Stimulated activated CD8-positive, alpha-beta memory T cell treated with anti-CD3 and anti-CD28 coated beads, Interleukin-12 subunit alpha, Interleukin-12 subunit beta, amount 100 ng/mL, for 4 hours (primary cell): Measurements from ENCODE around the gene ANKLE2.
"Not testable (repeated sequence)": the region's sequence is repeated elsewhere in the genome, so short reads cannot be mapped to it uniquely, and the experiment has no call there.

ENCODE experiments used
- DNase-seq: peaks from one replicate; pipeline ENCODE4 v3.0.0-alpha.2; 2020; ENCODE audit warnings: low read depth

ANKLE2 gene

DNA sequence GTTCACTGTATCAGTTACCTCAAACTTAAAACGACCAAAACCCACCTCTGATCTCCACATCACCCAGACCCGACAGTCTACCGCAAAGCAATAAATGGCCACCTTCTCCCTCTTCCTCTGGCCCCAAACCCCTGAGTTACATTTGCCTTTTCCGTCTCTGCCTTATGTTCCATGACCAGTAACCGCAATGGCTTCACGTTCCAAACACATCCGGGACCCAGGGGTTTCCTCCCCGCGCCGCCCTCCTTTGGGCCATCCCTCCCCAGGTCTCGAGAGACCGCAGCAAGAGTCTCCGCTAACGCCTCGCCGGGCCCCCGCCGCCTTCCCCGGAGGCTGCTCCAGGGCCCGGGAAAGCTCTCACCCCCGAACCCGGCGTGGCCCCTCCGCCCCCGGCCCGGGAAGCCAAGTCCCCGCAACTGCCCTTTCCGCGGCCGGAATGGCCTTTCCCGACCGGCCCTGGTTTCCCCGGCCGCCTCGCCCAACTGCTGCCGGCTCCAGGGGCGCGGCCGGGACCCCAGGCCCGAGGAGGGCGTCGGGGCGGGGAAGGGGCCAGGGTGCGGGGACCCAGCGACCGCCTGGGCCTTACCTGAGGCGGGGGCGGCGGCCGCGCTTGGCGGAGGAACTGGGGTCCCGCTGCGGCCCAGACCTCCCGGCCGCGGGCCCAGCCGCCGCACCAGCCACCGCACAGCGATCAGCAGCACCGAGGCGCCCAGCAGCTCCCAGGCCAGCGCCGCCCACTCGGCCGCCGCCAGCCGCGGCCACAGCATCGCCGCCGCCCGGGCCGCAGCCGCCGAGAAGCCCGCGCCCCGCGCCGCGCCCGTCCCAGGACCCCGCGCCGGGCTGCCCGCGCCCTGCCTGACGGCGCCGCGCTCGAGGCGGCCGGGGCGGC lies at the start of gene ANKLE2:
TSS of gene ANKLE2 (minus strand) at position 801 of the 889 bp plus-strand sequence. CDS start at position 767, 34 bp downstream.
- peak; percentile 43 for DNase-seq

DNA sequence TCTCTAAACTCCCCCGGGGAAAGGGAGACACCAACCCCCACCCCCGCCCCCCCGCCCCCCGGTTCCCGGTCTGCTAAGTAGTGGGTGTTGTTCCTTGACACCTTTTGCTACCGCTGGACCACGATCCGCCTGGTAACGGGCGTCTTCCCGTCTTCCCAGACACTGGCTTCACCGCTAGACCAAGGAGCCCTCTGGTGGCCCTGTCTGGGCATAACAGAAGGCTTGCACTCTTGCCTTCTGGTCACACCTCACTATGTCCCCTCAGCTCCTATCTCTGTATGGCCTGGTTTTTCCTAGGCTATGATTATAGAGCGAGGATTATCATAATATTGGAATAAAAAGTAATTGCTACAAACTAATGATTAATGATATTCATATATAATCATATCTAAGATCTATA lies 47.8 kb upstream of the ANKLE2 start:
- not testable (repeated sequence) for DNase-seq

DNA sequence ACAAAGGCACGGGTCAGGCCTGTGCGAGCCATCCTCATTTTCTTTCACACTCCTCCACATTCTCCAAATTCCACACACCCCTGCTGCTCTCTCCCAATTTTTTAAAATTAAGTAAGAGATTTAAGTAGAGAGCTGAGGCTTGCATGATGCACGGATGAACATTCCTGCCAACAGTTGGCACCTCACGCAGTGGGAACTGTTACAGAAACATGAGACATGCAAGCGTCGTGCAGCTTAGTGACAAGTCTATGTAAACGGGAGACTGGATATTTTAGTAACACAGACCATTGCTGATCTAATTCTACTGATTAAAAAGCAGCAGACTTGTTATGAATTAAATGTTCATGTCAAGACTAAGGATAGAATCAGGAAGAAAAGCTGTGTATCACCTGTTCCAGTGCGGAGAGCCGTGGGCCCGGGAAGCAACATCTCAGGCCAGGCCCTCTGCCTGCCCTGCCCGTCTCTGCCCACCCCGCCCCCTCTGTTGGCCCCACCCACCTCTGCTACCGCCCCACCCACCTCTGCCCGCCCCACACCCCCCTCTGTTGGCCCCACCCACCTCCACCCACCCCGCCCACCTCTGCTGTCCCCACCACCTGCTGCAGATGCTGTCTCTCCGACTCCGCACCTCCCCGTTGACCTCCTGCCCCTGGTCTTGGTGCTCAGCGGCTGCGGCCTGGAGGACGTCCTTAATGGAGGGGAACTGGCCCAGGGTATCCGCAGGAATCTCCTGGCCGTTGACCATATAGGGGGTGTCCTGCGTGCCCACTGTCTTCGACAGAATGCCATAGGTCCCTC lies 45.9 kb upstream of the ANKLE2 start:
- DNase-seq = no peak

DNA sequence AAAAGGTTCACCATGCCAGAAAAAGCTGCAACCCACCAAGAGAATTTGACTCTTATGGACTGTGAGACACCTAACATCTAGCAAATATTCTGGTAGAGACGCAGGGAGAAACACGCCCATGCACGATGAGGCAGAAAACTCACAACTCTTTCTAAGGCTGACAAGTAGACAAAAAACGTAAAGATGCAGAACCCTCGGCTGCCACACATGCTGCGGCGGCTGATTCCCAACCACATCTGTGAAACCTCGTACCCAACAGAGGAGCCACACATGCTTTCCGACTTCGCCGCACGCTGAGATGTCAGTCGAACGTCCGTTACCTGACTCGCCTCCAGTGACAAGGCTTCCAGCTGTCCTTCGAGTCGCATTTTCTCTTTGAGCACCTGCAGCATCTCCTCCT lies 45.2 kb upstream of the ANKLE2 start:
- DNase-seq = no peak

DNA sequence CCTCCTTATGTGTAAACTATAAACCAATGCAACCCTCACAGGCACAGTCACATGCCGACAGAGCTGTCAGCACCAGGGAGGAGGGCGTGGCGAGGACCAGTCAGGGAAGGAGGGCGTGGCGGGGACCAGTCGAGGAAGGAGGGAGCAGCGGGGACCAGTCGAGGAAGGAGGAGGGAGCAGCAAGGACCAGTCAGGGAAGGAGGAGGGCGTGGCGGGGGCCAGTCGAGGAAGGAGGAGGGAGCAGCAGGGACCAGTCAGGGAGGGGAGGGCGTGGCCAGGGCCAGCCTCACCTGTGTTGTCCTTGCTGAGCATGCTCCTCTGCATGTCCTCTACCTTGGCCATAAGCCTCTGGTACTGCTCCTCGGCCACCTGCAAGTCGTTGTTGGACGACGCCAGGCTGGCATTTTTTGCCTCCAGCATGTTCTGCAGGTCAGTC lies 42.8 kb upstream of the ANKLE2 start:
- DNase-seq = no peak

DNA sequence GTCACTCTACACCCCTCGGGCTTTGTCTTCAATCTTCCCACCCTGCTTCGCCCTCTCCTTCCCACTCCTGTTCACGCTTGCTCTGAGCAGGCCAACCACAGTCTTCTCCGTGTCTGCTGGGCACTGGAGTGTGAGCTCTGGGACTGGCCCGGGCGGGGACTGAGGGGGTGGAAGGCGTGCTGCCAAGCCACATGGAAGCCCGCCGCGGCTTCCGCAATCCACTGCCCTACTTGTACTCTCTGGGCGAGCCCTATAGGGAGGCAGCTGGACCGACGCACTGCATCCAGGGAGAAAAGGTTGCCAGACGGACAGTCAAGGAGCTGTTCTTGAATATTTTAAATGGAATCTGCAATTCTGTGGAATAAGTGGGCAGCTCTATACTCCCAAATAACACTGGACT lies 42.3 kb upstream of the ANKLE2 start:
- no peak for DNase-seq

DNA sequence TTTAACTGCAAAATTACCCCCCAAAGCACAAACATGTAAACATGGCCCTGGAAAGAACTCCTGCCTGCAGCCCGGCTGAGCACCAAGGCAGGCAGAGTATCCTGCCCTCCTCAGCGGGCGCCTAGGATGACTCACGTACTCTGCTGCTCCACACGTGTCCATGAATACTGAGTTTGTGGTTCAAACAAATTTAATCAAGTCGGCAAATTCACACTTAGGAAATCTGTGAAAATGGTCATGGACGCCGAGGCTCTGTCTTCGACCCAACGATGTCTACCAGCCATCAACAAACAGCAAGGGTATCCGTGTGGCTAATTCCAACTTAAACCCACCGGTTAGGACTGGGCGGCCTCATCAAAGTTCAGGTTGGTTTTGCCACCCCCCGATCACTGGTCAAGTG lies 41.5 kb upstream of the ANKLE2 start:
- no peak for DNase-seq

DNA sequence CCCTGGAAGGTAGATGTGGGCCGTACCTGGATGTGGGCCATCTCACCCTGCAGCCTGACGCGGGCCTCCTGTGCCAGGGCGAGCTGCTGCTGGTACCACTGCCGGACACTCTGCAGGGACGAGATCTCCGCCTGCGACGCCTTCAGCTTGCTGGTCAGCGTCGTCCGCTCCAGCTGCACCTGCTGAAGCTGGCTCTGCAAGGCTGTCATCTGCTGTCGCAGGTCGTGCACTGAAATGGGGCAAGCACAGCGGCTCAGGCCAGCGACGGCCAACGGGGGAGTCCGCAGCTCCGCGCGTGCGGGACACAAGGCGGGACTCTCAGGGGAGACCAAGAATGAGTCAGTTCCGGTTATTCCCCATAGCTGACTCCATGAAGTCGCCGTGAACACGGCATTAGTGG lies 40.1 kb upstream of the ANKLE2 start:
- DNase-seq = no peak

DNA sequence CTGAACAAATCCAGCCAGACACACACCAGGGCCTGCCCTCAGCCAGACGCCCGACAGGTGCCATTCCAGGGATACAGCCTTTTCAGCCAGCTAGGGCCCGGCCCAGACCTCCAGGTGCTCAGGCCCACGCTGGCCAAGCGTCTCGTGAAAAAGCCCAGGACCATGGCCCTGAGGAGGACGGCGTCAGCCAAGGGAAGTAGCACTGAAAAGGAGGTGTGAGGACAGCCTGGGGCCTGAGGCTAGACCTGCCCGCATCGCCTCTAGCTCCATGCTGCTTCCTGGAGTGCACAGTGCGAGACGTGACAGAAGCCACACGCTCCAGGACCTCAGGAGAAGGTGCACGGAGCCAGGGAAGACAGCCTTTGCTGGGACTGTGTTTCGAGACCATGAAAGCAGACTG lies 37.2 kb upstream of the ANKLE2 start:
- no peak for DNase-seq

DNA sequence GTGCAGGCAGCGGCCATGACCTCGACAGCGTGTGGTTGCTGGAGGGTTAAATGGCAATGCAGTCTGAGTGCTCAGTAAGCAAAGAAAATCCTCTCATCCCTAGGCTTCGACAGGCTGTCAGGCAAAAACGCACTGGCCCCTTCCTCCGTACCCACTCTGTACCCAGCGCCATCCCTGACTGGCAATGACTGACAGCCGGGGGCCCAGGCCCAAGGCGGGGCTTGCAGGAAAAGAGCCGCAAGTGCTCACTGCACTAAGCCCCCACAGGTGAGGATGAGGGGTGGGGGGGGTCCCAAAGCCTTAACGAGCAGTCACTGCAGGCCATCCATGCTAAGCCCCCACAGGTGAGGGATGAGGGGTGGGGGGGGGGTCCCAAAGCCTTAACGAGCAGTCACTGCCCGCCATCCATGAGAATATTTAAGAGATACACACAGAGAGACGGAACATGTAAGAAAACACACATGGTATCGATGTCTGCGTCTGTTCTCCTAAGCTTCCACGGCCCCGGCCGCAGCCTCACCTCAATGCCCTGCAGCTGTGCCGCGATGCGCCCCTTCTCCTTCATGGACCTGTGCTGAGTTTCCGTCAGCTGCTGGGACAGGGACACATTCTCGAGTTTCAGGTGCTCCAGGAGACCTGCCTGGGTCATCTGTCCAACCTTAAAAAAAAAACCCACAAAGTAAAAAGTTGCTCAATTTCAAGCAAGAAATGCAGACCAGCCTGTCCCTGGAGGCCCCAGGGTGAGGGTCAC lies 36.4 kb upstream of the ANKLE2 start:
- no peak for DNase-seq

DNA sequence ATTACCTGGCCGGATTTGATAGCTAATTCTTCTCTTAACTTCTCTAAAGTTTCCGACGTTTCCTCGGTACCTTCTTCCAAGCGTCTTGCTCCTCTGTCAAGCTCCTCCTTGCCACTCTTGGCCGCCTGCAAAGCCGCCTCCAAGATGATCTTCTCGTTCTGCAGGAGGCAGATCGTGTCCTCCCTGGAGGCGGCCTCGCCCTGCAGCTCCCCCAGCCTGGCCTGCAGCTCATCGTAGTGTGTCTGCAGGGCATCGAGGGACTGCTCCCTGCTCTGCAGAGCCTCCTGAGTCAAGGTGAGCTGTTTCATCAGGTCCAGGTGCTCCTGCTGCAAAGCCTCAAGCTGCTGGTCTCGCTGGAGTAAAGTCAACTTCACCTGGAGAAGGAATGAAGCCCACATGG lies 34.2 kb upstream of the ANKLE2 start:
- DNase-seq = no peak

DNA sequence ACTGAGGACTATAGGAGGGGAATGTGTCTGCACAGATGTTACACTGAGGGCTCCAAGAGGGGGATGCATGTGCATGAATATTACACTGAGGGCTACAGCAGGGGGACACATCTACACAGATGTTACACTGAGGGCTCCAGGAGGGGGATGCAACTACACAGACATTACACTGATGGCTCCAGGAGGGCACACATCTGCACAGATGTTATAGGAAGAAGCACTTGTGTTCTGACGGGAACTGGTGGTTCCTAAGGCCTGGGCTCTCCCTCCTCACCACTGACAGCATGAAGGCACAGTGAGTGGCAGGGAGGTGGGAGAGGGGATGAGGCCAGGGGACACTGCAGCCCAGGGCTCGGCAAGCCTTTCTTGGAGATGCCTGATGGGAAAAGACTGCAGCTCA lies 30.3 kb upstream of the ANKLE2 start:
- not testable (repeated sequence) for DNase-seq

DNA sequence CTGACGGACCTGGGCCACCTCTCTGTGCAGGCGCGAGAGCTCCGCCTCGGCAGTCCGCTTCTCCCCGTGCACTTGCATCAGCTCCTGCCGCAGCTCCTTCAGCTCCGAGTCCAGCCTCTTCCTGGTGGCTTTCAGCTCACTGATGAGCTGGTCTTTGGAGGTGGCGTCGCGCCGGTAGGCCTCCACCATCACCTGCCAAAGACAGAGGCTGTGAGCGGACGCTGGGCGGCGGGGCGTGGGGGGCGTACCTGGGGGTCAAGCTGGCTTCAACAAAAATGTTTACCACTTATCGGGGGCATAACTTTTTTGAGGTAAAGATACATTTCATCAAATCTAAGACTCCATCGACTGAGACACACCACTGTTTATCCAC lies 27.5 kb upstream of the ANKLE2 start:
- no peak for DNase-seq

DNA sequence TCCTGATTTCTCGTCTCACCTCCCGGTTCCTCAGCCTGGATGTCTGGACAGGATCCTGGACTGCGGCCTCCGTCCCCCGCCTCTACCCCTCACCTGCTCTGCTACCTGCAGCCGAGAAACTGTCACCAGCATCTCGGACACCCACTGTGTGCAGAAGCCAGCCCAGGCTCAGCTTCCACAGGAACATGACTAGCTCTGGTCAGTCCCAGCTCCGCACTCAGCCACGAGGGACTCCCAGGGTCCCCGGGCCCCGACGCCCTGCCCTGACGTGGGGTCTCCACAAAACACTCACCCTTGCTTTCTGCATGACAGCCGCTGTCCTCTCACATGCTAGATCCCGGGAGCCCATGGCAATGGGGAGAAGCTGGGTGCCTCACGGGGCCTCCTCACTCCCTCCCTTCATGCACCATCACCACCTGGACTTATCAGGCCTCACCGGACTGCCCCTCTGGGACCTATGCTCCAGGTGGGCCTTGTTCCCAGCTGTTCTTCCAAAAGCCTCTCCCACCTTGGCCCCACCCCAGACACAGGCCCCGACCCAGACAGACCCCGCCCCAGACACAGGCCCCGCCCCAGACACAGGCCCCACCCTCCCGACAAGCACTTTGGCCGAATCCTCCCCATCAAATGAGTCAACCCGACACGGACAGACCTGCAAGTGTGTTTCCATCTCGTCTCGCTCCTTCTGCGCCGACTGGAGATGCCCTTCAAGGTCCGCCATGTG lies 26.9 kb upstream of the ANKLE2 start:
- DNase-seq = no peak

DNA sequence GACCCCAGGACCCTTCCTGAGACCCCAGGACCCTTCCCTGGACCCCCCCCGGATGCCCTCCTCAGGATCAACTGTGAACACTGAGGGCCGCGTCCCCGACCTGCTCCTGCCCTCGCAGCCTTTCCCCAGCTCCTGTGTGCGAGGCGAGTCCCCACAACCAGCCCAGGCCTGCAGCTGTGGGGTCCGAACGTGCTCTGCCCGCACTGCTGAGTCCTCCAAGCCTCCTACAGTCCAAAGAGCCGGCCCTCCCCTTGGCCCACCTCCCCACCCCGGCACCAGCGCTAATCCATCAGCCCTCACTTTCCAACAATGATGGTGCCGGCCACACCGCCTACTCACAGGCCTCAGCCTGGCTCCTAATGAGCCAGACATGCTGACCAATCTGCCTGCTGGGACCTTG lies 26.2 kb upstream of the ANKLE2 start:
- DNase-seq = no peak

DNA sequence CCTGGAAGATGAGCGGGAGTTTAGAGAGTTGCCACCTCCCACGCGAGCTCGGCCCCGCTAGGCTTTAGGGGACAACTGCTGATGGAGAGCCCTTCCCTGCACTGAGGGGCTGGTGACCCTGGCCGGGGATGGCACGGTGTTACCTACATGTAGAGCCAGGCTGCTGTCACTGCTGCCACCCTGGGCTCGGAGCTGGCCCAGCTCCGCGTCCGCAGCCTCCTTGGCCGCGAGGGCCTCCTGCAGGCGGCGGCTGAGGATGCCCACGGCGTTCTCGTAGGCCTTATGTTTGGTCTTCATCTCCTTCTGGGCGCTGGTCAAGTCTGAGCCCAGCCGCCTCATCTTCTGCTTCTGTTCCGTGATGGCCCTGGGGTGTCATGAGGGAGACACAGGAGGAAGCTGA lies 24.6 kb upstream of the ANKLE2 start:
- DNase-seq = no peak

DNA sequence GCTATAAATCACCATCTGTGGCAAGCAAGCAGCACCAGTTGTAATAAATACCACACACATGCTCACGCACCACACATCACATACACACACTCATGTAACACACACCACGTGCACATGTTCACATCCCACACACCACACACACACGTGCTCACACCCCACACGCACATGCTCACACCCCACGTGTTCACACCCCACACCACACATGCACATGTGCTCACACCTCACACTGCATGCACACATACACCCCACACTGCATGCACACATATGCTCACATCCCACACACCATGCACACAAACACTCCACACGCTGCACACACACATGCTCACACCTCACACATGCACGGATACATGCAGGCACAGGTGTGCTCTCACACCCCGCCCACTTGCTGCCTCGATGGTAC lies 22.9 kb upstream of the ANKLE2 start:
- DNase-seq = no peak

DNA sequence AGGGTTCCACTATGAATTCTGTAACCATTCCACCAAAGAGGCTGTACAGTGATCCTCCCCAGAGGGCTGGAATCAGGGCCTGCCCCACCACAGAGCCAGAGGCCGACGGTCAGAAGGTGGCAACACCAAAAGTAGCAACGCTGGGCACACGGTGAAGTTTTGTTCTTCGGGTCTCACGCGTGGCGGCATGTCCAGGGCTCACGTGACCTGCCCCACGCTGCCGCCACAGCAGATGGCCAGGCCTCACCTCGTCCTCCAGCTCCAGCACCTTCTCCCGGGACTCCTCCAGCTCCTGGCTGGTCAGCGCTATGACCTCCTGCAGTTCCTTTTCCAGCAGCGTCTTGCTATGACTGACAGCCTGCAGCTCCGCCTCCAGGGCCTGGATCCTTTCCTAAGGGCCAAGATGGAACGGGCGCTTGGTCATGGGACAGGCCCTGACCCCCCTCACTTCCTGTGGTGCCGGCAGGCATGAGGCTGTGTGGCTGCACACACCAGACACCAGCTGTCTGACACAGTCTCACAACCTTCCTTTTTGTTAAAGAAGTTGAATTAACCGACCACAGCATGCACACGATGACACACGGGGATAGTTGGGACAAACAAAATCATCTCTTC lies 22.4 kb upstream of the ANKLE2 start:
- no peak for DNase-seq

DNA sequence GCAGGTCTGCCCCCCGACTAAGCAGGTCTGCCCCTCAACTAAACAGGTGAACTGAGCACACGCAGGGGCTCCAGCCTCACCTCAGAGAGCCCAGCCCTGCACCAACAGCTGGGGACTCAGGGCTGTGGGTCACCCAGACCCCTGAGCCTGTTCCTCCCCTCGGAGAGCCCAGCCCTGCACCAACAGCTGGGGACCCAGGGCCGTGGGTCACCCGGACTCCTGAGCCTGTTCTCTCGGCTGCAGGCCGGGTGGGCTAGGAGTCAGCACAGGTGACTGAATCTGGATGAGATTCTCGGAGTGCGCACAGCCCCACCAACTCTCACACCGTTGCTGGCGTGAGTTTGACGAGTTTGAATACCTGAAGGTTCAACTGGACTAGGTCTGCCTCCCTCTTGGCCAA lies 20.3 kb upstream of the ANKLE2 start:
- no peak for DNase-seq

DNA sequence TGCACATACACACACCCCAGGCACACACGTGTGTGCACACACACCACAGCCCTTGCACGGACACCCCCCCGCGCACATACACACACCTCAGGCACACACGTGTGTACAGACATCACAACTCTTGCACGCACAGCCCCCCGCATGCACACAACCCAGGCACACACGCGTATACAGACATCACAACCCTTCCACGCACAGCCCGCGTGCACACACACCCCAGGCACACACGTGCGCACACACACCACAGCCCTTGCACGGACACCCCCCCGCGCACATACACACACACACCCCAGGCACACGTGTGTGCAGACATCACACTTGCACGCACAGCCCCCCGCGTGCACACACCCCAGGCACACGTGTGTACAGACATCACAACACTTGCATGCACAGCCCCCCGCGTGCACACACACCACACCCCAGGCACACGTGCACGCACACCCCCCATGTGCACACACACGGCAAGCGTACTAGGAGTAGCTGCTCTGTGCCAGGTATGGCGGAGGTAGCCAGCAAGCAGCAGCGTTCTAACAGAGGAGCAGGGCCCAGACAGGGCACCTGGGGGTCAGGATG lies 18.2 kb upstream of the ANKLE2 start:
- DNase-seq = no peak

DNA sequence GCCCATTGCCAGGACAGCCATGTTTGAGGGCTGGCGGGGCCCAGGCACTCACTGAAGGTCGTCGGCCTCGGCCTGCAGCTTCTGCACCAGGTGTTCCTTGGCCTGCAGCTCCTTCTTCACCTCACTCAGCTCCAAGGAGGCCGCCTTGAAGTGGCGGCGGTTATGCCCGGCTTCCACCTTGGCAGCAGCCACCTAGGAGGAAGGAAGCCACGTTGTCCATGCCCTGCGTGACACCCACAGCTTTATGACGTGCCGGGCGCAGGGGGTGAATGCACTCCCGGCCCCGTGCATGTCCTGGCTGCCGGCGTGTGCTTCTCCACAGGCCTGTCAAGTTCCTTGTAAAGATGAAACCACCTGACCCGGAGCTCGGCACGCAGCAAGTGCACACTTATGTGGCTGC lies 16.0 kb upstream of the ANKLE2 start:
- no peak for DNase-seq
